GM19395 (cell line): ENCODE data around the gene RNASE12.
"Not testable (repeated sequence)": the region's sequence is repeated elsewhere in the genome, so short reads cannot be mapped to it uniquely, and the experiment has no call there.

Experiments used
- ATAC-seq: cut with Tn5 transposase; IDR thresholded peaks from one replicate; pipeline ENCODE4 v1.9.1; 2021; ENCODE audit warnings: mild to moderate bottlenecking, moderate library complexity; ENCODE audit not compliant: unreplicated experiment

RNASE12 gene

DNA sequence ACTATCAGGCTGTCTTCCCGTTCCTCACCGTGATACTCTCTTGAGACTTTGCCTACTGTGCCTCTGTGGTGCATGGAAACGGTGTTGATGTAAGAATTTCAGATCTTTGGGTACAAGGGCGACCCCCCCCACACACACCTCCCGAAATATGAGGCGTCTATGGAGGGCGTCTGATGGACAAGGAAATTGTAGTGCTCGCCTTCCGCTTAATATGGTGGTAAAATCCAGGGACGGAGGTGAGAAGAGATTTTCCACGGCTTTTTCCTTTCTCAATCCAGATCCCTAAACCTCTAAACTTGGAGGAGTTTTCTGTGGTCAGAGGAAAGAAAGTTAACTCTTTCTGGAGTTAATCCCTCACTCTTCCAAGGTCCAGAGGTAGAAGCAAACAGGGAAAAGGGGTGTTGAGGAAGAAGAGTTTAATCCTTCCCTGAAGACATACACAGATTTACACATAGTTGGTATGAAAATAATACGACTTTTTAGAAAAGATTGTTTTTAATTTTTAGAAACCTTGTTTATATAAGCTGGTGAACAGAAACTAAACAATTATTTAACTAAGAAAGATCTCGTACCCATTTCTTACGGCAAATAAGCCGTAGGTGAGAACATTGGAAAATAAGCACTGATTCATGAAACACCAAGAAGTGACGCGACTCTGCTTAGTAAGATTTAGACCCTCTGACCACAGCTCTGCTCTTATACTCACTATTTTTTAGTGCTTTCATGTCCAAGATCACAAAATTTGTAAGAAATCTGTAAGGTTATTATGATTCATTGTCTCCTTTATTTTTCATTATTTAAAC lies 23.1 kb upstream of the RNASE12 start:
- ATAC-seq: peak; percentile 11

- ATAC-seq: peak; percentile 62
These were observed 22.2 kb upstream of the RNASE12 start for GRCh38 chr14:20613094-20614037.

GRCh38 chr14:20612403-20612802 lies 21.2 kb upstream of the RNASE12 start:
- peak; percentile 18 for ATAC-seq

GRCh38 chr14:20611277-20611676 lies 20.1 kb upstream of the RNASE12 start:
- no peak for ATAC-seq

GRCh38 chr14:20610002-20610765 lies 19.0 kb upstream of the RNASE12 start:
- ATAC-seq: no peak

GRCh38 chr14:20609215-20610001 lies 18.2 kb upstream of the RNASE12 start:
- ATAC-seq: peak; percentile 21

DNA sequence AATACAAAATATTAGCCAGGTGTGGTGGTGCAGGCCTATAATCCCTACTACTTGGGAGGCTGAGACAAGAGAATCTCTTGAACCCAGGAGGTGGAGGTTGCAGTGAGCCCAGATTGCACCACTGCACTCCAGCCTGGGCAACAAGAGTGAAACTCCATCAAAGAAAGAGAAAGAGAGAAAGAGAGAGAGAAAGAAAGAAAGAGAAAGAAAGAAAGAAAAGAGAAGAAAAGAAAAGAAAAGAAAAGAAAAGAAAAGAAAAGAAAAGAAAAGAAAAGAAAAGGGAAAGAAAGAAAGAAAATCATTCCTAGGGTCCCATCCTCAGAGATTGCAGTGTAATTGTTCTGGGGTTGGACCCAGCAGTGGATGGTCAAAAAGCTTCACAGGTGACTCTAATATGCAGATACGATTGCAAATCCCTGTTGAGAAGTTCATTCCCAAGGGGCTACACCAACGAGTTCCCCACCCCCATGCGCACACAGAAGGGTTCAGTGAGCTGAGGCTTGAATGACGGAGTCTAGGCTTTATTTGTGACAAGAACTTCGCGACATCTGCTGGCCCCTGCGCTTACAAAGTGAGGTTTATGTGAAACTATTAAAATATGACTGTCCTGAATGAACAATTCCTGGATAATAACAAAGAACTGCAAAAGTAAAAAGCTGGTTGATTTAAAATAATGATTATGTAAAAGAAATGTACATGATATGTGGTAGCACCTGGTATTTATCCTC lies 17.4 kb upstream of the RNASE12 start:
- no peak for ATAC-seq

DNA sequence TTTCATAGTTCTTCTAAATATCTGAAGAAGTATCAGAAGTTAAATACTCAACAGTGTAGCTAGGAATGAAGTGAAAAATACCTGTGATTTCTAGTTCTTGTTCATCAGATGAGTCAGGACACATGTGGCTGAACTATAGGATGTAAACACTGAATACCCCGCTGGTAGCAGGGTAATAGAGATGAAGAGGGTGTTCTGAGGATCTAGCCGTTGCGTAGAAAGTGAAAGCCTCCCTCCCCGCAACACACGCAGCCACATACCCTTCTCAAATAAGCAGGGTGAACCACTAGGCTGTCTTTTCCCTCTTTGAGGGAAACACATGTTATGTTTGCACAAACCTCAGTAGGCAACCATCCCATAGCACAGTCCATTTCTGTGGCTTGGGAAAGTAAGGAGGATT lies 16.4 kb upstream of the RNASE12 start:
- ATAC-seq: no peak

DNA sequence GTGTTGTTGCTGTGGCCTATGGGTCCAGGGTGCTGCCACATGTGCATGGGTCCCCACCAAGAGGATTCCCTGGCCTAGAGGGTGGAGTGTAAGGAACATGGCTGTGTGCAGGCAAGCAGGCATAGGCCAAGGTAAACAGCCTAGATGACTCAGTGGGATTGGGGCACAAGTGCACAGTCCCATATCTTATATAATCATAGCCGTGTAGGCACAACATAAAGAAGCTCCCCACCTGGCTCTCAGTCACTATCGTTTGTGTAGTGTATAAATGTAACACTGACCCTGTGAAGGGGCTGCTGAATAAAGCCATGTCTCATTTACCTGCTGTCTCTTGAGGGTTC lies 15.7 kb upstream of the RNASE12 start:
- no peak for ATAC-seq

- ATAC-seq: no peak
These were observed 15.2 kb upstream of the RNASE12 start for GRCh38 chr14:20606190-20606901.

DNA sequence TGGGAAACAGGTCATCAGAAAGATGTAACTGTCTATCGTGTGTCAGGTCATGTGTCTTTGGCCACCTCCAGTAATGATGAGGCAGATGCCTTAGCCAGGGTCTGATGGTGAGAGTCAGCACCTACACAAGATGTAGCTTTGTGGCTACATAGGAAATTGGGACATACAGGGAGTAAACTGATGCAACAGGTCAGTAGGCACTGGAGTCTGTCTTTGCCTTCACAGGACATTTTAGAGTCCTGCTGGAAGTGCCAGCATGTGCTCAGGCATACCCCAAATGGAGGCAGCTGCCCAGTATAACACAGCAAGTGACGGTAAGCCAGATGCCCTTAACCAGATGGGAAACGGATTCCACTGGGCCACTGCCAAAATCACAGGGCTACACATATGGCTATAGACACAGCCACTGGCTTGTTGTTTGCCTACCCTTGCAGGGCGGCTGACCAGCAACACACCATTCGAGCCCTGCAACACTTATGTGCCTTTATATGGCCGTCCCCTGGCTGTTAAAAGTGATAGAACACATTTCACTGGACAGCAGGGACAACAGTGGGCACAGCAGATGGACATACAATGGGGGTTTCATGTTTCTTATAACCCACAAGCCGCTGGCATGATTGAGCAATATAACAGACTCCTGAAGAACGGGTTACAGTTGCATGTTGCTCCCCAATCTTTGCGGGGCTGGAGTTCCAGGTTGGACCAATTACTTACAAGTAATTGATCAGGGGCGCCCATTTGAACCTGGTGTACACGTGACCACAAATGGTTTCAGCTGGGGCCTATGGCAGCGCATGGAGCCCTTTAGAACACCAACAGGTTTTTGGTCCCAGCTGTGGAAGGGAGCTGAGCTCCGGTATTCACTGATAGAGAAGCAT lies 12.9 kb upstream of the RNASE12 start:
- ATAC-seq: no peak

- no peak for ATAC-seq
These were observed 11.4 kb upstream of the RNASE12 start for GRCh38 chr14:20602583-20602982.

DNA sequence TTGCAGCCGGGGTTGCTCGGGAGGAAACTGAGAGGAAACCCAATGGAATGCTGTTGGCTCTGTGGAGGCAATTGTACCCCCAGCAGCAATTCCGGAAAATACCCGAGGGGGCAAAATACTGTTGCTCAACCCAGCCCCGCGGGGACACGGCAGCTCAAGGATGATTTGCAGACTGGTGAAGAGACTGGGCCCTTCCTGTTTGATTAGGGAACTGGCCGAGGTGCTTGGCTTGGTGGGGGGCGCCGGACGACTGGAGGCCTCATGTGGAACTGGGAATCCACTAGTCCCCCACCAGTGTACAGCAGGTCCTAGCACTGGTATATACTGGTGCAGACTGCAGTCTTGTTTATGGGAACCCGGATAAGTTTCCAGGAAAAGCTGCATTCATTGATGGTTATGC lies 10.3 kb upstream of the RNASE12 start:
- ATAC-seq: no peak

- no peak for ATAC-seq
These were observed 5.9 kb upstream of the RNASE12 start for GRCh38 chr14:20597108-20597507.

GRCh38 chr14:20595726-20596125 lies 4.5 kb upstream of the RNASE12 start:
- ATAC-seq: not testable (repeated sequence)

DNA sequence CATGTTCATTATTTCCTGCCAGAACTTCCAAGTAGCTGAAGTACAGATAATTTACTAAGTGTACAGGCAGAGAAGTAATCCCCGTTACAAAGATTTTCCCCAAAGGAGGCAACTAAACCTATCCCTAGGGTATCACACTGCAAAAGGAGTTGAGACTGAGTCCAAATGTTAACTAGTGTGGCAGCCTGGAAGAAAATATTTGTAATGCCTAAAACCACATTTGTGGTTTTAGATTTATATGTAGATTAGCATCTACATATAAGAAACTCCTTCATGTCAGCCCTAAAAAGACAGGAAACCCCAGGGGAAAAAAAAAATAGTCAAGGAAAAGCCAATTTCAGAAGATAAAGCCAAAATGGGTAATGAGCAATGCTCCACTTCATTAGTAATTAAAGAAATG lies 1.4 kb upstream of the RNASE12 start:
- ATAC-seq: no peak

DNA sequence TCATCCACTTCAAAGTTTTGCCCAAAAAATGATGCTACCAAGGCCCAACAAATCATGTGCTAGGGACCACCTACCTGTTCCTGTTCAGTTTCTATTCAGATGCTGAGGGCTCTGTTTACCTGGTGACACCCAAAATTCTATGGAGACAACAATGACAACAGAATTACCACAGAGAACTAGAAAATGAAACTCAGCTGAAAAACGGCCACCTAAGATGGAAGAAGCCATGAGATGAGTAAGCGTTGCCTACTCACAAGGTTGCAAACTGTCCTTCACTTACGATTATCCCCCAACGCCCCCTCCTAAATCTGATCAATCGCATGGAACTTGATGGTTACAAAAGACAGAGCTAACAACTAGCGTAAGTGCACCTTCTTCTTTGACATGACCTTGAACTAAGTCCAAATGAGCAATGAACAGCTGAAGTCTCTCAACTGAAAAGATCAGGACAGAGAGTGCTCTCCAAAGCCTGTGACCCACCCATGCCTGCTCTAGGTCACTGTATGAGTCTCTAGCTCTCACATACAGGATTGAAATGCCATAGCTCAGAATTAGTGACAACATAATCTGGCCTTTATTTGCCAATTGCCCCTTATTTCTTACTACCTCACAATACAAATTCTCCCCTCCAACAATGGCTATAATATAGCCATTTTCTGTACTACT lies 3.6 kb downstream of the RNASE12 start, which contains the start of gene RNASE11:
TSS of gene RNASE11 (minus strand) at position 513 of the 666 bp plus-strand sequence.
- ATAC-seq: no peak

DNA sequence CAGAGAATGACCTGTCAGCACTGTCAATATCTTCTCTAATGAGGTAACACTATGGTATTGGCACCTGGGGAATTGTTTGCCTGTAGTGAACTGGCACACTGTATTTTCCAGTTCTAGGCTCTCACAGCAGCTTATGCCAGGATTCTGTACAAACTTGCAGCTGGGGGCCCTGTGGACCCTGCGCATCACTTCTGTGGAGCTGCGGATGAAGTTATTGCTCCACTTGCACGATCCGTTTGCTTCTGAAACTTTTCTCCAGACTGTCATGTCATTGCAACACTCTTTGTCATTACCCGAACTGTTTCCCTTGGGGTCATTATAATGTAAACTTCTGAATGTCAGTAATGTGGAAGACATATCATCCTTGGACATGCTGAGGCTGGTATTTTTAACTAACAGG lies 7.3 kb downstream of the RNASE12 start:
- no peak for ATAC-seq
